NCI-H2171 treated with DMSO at 0.1 percent for 48 hours (cell line): ENCODE data around the gene BAIAP2.
"Not testable (repeated sequence)": the region's sequence is repeated elsewhere in the genome, so short reads cannot be mapped to it uniquely, and the experiment has no call there.

Experiments used
- DNase-seq: peaks from one replicate; lab custom pipeline; 2025; lab: John Stamatoyannopoulos, UW

The BAIAP2 gene

GRCh38 chr17:81140695-81141094, 105.7 kb downstream of the BAIAP2 start:
- DNase-seq: no peak

- DNase-seq: peak; percentile 73
Observed at GRCh38 chr17:81142301-81143199, 107.6 kb downstream of the BAIAP2 start.

- no peak for DNase-seq
Observed at GRCh38 chr17:81143200-81143527, 108.2 kb downstream of the BAIAP2 start.

GRCh38 chr17:81143717-81144422, 108.9 kb downstream of the BAIAP2 start:
- no peak for DNase-seq

- no peak for DNase-seq
Observed at GRCh38 chr17:81144423-81144781, 109.5 kb downstream of the BAIAP2 start.

GRCh38 chr17:81146208-81146607, 111.3 kb downstream of the BAIAP2 start:
- DNase-seq: not testable (repeated sequence)

- DNase-seq: no peak
Observed at GRCh38 chr17:81147701-81148100, 112.8 kb downstream of the BAIAP2 start.

- no peak for DNase-seq
Observed at GRCh38 chr17:81148571-81148970, 113.6 kb downstream of the BAIAP2 start.

GRCh38 chr17:81148986-81149533, 114.1 kb downstream of the BAIAP2 start:
- no peak for DNase-seq

GRCh38 chr17:81150377-81151077, 115.6 kb downstream of the BAIAP2 start:
- DNase-seq: no peak

GRCh38 chr17:81151278-81151677, 116.3 kb downstream of the BAIAP2 start:
- DNase-seq: no peak

GRCh38 chr17:81152288-81152828, 117.4 kb downstream of the BAIAP2 start:
- DNase-seq: no peak

- DNase-seq: no peak
Observed at GRCh38 chr17:81153340-81153803, 118.4 kb downstream of the BAIAP2 start.

- DNase-seq: not testable (repeated sequence)
Observed at GRCh38 chr17:81154016-81154415, 119.1 kb downstream of the BAIAP2 start.

GRCh38 chr17:81154961-81155360, 120.0 kb downstream of the BAIAP2 start:
- no peak for DNase-seq

GRCh38 chr17:81156866-81157805, 122.2 kb downstream of the BAIAP2 start:
- DNase-seq: no peak

- DNase-seq: no peak
Observed at GRCh38 chr17:81157848-81158687, 123.1 kb downstream of the BAIAP2 start.

GRCh38 chr17:81158688-81159590, 124.0 kb downstream of the BAIAP2 start:
- no peak for DNase-seq
